Stimulated activated naive CD4-positive, alpha-beta T cell treated with Interleukin-2 at 50 U/mL for 16 hours (primary cell): ENCODE measurements around the gene ITIH4.
"Not testable (repeated sequence)": the region's sequence is repeated elsewhere in the genome, so short reads cannot be mapped to it uniquely, and the experiment has no call there.

Experiments used
- DNase-seq: peaks from one replicate; lab custom pipeline; 2025; lab: John Stamatoyannopoulos, UW

The ITIH4 gene

DNA sequence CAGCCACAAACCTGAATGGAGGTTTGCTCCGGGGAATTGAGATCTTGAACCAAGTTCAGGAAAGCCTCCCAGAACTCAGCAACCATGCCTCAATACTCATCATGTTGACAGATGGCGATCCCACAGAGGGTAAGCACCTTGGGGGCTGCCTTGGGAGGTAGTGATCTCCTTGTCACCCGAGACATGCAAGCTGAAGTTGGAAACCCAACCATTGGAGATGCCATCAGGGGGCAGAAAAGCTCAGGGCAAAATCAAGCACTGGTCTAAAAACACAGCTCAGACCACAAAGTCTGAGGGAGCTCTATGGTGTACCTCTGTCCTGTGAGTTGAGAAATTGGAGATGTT lies 47.3 kb downstream of the ITIH4 start:
- no peak for DNase-seq

DNA sequence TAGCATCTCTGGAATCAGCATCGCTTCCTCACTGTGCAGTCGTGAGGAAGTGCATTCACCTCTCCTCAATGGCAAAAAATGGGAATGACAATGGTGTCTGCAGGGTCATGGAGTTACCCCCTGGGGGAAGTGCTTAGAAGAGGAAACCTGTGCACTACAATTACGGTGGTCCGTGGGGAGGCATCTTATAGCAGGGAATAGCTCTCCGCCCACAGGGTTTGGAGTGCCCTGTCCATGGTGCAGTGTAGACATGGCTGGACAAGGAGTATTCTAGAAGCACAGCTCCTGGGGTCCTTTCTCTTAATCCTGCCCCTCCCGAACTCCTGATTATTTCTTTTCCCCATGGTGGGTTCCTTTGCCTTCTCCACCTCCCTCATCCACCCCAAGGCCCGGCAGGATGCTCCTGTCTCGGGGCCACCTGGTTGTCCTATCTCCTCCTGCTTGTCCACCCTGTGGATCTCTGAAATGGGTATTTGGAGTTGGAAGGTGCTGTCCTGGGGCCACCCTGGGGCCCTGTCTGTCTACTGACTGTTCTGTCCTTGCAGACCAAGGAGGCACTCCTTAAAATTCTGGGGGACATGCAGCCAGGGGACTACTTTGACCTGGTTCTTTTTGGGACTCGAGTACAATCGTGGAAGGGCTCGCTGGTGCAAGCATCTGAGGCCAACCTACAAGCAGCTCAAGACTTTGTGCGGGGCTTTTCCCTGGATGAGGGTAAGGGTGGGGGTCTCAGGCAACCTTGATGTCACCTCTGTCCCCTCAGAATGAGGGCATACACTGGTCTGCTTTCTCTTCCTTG lies 47.9 kb downstream of the ITIH4 start:
- no peak for DNase-seq

DNA sequence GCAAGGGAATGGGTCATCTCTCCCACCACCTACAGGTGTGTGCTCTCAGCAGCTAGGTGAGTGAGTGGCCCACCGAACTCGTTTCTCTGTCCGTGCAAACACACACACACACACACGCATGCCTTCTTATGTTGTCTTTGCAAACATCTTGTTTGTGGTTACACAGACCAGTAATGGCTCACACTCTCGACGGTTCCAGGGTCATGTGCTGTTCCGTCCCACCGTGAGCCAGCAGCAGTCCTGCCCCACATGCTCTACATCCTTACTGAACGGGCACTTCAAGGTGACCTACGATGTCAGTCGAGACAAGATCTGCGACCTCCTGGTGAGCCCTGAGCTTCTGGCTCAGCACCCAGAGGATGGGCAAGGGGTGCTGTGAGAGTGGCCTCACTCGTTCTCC lies 48.7 kb downstream of the ITIH4 start:
- no peak for DNase-seq

DNA sequence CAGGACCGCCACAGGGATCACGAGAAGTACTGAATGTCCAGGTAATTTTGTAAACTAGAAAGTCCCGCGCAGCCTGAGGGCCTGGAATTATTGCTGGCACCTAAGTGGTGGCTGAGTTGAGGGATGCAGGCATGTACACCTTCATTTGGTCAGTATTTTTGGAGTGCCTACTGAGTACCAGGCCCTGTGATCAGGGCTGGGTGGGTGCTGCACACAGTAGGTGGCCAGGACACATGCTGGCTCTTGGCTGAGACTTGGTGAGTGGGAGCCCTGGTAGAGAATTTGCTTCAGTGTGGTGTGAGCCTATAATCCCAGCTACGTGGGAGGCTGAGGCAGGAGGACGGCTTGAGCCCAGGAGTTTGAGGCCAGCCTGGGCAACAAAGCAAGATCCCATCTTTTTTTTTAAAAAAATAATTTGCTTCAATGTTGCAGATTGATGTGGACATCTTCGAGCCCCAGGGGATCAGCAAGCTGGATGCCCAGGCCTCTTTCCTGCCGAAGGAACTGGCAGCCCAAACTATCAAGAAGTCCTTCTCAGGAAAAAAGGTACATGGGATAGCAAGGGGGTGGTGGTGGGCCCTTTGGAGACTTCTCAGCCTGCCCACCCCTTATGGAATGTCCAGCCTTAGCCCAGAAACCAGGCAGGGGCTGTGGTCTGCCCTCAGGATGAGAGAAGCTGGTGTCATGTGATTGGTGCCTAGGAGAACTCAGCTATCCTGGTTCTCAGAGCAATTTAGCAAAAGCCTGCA lies 50.5 kb downstream of the ITIH4 start:
- no peak for DNase-seq

DNA sequence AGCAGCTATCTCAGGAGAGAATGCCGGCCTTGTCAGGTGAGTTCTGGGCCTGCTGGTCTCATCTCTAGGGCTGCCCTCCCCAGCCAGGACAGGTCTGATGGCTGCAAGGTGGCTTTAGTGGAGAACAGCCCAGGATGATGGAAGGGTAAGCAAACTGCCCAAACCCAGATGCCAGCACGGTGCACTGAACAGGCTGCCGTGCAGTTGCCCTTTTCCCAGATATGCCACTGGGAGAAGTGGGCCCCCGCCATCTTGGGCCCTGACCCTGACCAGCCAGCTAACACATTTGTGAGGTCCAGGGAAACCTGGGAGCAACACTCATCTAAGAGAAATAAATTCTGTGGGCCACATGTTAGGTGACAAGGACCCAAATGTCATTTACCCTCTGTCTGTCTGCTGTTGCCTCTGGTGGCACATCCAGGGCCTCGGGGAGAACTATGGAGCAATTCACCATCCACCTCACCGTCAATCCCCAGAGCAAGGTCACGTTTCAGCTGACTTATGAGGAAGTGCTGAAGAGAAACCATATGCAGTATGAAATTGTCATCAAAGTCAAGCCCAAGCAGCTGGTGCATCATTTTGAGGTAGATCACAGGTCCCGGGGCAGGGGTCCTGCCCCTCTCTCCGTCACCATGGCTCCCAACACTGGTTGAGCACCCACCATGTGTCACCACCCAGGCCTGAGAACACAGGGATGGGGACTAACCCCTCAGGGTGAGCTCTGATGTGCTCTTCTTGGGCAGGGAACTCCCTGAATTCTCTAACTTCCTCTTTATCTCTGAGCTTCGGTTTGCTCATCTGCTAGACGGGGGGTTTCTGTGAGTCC lies 51.2 kb downstream of the ITIH4 start:
- no peak for DNase-seq

DNA sequence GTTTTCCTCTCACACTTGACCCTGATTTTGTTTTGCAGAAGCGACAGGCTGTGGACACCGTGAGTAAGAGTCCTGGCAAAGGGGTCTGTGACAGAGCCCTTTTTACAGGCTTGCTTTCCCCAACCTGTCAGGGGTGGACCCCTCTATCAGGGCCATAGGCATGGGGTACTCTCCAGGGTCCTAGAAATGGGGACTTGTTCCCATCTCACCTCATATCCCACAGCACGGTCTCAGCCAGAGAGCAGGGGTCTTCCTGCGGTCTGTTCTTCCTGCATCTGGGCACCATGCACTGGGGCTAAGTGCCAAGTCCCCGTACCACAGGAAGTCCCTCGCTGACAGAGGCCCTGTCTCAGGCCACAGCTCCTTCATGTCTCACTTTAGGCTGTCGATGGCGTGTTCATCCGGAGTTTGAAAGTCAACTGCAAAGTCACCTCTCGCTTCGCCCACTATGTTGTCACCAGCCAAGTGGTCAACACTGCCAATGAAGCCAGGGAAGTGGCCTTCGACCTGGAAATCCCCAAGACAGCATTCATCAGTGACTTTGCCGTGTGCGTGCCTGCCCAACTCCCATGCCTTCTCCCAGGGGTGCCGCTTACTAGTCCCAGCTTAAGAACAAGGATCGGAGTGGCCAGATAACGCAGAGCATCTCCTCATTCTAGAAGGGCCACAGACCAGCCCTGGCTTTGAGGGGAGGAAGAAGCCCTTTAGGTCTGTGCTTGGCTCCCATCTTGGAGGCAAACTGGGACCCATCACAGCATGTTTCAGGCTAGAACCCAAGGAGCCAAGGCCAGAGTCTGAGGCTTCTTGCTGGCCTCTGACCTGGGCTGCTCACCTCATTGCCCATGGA lies 52.3 kb downstream of the ITIH4 start:
- no peak for DNase-seq

DNA sequence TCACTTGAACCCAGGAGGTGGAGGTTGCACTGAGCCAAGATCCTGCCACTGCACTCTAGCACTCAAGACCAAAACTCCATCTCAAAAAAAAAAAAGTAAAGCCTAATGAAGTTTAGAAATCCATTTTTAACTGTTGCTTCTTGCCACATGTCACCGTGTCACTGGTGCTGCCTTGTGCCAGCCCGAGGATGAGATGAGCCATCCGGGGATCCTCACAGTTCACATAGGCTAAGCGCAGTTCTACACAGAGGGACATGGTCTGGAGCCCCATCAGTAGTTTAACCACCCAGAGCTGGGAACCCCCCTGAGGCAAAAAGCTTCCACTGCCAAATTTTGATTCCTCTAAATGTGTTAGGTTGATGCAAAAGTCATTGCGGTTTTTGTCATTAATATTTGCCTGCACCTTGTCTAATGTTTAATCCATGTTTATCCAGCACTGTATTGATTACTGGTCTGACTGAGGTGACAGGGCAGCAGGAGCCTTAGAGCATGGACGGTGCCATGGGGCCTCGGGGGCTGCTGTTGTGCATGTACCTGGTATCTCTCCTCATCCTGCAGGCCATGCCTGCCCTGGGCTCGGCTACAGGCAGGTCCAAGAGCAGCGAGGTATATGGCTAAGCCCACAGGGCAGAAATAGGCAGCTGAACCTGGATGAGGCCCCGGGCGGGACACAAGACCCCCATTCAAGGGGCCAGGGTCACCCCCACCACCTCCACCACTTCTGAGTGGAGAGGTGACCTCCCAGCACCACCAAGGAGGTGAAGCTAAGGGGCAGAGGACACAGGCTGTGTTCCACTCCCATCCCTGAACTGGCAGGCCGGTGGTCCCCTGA lies 53.1 kb downstream of the ITIH4 start, which contains the start of gene ITIH1:
Gene ITIH1 (plus strand): TSS at position 473 of the 832 bp plus-strand sequence. CDS start 17 bp downstream, at position 490.
- no peak for DNase-seq

DNA sequence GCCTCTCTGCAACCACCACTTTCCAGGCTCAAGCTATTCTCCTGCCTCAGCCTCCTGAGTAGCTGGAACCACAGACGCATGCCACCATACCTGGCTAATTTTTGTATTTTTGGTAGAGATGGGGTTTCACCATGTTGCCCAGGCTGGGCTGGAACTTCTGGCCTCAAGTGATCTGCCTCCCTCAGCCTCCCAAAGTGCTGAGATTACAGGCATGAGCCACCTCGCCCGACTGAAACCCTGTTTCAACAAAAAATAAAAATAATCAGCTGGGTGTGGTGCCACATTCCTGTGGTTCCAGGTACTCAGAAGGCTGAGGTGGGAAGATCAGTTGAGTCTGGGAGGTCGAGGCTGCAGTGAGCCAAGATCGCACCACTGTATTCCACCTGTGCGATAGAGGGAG lies 54.0 kb downstream of the ITIH4 start:
- not testable (repeated sequence) for DNase-seq

DNA sequence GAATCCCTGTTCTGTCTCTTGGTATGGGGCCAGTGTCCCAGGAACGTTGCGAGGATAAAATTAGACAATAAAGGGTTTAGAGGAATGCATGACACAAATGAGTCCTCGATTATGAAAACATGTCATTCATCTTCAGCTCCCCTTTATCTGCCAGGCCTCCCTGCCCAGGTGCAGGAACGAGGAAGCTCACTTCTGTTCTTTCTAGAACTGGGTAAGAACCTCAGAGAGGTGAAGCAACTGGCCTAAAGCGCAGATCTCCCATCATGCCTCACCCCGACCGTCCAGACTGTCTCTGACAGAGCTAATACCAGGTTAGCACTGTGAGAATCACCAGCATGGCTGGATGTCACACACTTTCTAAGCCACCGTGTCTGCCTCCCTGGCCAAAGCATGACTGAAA lies 54.6 kb downstream of the ITIH4 start:
- DNase-seq = no peak

DNA sequence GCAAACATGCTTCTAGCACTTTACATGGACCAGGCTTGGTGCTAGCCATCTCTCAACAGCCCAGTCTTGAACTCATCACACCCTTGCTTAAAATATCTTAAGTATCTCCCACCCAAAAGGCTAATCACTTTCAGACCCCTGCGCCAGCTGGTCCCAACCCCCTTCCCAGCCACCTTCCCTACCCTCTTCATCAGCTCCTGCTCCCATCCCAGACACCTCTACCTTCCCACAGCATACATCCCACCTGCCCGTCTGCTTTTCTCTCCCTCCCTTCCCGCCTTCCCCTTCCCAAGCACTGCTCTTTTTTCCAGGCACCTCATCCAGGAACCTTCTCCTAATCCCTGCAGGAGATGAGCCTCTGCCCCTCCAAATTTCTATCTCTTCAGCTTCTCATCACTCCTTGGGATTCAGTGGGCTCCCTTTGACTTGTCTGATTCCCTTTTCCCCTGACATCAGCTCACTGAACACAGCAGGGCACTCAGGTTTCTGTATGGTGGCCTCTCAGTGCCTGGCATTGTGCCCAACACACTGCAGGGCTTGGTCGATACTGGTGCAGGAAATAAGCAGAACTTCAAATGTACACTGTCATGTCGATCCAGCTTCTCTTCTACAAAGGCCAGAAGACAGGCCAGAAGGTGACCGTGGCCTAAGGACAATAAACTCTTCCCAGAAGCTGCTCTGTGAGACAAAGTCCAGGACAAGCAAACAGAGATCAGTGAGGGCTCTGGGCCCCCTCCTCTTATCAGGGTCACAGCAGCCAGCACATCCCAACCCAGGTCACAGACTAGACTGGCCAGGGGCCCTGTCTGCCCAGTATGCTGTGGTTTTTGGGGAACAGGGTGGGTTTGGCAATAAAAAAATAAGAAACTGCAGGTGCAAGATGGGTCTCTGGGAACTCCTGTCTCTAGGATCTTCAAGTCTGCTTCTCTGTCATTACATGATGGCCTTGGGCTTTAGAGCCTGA lies 55.3 kb downstream of the ITIH4 start:
- no peak for DNase-seq

DNA sequence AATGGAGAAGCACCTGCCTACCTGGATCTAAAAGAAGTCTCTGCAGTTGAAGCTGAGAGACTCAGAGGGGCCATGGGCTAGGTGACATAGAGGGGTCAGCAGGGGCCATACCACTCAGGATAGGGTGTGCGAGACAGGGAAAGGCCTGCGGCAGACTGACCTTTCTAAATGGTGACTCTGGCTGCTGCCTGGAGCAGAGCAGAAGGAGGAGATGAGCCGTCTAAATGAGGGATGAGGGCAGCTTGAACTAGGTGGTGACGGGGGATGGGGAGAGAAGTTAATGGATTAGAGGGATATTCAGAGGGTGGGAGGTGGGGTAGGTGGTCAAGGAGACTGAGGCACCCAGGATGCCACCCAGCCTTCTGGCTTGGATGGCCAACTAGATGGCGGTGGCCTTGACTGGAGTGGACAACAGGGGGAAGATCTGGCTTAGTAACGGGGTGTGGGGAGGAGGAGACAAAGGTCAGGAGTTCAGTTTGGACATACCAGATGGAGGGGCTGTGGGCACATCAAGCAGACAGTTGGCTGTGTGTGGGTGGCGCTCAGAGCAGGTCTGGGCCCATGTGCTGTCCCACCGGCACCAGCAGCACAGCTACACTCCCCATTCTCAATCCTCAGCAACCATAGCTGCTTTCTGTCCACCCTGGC lies 56.3 kb downstream of the ITIH4 start:
- no peak for DNase-seq

DNA sequence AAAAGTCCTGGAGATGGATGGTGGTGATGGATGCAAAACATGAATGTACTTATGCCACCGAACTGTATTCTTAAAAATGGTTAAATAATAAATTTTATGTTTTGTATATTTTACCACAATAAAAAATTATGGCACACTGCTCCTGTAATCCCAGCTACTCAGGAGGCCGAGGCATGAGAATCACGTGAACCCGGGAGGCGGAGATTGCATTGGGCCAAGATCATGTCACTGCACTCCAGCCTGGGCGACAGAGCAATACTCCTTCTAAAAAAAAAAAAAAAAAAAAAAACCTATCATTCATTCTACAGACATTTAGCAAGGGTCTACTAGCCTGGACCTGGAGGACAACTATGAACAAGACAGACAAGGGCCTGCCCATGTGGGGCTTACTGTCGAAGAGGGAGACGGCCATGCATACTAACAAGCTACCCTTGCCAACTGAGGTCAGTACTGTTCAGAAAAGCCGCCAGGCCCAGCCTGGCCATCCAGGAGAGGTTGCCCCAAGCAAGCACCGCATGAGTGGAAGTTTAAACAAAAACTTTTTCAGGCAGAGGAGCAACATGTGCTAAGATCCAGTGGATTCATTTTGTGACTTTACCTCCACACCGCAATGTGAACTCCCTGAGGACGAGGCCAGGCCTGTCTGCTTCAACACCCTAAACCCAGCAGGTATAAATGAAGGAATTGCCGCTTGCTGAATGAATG lies 57.0 kb downstream of the ITIH4 start:
- DNase-seq = no peak

DNA sequence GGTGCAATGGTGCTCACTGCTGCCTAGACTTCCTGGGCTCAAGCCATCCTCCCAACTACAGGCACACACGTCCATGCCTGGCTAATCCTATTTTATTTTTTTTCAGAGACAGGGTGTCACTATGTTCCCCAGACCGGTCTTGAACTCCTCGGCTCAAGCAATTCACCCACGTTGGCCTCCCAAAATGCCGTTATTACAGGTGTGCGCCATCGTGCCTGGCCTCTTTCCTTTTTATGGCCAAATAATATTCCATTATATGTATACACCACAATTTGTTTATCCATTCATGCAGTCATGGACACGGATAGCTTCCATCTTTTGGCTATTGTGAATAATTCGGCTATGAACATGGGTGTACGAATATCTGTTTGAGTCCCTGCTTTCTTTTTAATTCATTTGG lies 58.8 kb downstream of the ITIH4 start:
- DNase-seq = no peak

DNA sequence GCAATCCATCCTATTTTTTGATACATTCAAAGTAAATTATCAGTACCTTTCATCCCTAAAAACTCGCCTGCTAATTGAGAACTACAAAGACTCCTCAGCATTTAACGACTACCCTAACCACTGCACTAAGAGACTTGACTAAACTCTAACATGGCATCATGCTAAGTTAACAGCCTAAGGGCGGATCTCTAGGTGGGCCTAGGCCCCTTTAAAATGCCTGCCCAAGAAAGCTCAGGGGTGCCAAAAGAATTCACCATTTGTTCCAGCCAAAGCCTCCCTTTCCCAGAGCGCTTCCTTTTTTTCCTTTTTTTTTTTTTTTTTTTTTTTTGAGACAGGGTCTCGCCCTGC lies 59.2 kb downstream of the ITIH4 start:
- no peak for DNase-seq

DNA sequence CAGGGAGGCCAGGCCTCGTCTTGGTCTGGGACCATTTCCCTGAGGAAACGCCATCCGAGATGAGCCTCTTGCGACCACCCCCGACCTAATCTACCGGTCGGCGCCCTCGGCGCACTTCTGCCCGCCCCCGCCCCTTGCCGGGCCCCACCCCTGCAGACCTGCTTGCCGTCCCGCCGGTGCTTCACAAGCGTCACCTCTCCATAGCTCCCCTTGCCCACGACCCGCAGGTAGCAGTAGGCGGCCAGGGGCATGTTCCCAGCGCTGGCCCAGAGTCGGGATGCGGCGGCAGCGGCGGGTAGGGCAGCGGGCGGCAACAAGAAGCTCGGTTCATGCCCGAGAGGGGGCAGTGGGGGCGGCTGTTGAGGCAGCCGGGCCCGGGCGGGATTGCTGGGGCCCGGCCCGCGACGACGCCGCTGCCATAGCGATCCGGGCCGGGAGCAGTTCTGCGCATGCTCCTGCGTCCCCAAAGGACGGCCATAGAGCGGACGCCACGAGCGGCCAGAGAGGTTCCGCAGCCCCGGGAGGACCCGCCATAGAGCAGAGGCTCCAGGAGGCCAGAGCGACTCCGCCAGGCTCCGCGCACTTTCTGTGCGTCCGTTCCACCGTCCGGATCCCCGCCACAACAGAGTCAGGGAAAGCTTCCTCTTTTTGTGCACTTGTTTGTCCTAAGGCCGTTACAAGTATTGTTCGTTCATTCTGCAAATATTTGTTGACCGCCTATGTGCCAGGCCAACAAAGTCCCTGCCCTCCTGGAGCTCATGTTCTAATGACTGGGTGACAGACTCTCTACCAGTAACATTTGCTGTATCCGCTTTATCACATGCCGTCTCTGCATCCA lies 59.8 kb downstream of the ITIH4 start, which contains the start of gene NEK4:
Gene NEK4 (minus strand): TSS at position 445 of the 838 bp plus-strand sequence. CDS start 194 bp downstream, at position 251.
- peak; percentile 84 for DNase-seq

DNA sequence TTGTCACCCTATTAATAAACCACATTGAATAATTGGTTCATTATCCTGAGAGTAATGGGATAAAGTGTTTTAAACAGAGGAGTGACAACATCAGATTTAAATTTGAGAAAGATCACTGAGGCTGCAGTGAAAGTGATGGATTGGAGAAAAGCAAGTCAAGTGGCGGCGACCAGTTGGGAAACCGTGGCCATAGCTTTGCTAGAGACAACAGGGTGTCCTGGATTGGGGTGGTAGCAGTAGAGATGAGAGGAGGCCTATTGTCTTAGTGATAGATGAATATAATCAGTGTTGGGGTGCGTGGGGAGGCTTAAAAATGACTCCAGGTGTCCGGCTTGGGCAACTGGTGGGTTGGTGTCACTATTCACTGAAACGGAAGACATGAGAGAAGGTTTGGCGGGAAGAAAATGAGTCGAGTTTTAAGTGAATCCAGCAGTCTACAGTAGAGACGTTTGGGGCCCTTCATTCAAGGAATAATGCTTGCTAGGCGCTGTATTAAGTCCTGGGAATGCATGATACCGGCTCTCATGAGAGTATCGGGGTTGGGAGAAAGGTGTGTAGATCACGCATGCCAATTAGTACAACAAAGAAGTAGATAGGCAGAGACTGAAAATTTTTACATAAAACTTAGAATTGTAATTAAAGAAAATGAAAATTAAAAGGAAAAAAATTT lies 60.6 kb downstream of the ITIH4 start:
- DNase-seq = no peak

DNA sequence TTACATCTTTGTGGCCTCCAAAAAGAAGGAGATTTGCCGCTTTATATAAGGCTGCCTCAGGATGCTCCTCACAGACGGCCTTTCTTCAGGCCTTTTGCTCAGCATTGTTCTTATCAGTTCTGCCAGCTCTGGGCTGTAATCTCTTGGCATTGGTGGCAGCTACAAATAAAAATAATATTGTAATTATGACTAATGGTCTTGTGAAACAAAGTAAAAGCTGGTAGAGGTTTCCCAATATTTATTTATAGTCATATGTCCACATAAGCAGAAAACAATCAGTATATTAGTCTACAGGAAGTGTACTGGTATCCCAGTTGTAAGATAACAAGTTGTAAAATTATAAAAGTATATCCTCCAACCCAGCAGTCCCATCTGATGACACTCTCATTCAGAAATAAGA lies 67.0 kb downstream of the ITIH4 start:
- no peak for DNase-seq
